Fibroblast of lung (primary cell): ENCODE data around the gene ME2. TPM values are rescaled to one million over a fixed set of nuclear protein-coding genes. Genes with fewer than 3 reads are reported as not detected.

Source experiments
- DNase-seq, 2 donors: peaks; one replicate each; pipeline versions ENCODE4 v3.0.0 to v3.0.0-alpha.2; 2010; ENCODE audit warnings: low read depth in 2 of 2
- H2AFZ ChIP-seq: 2 replicates; pipeline ENCODE4 v1.5.1; 2012; ENCODE audit warnings: low read length, control low read depth, inconsistent platforms
- H3K27ac ChIP-seq: 2 replicates; pipeline ENCODE4 v1.5.1; 2011; ENCODE audit warnings: low read length, control low read depth; ENCODE audit not compliant: insufficient read depth
- H3K27me3 ChIP-seq: 2 replicates; pipeline ENCODE4 v1.5.1; 2011; ENCODE audit warnings: mild to moderate bottlenecking, low read length; ENCODE audit not compliant: control insufficient read depth, insufficient read depth
- H3K36me3 ChIP-seq: 2 replicates; pipeline ENCODE4 v1.5.1; 2011; ENCODE audit warnings: low read length; ENCODE audit not compliant: control insufficient read depth, insufficient read depth
- H3K4me1 ChIP-seq: 2 replicates; pipeline ENCODE4 v1.5.1; 2011; ENCODE audit warnings: low read length; ENCODE audit not compliant: control insufficient read depth, insufficient read depth; ENCODE audit errors: extremely low read depth
- H3K4me2 ChIP-seq: 2 replicates; pipeline ENCODE4 v1.5.1; 2011; ENCODE audit warnings: low read length, control low read depth; ENCODE audit not compliant: insufficient read depth; ENCODE audit errors: extremely low read depth
- H3K4me3 ChIP-seq, 4 experiments: fragments of 200-600 bp in 1 of 4; sonication (generic) in 1 of 4; replicated peaks in 1 of 4; 2 replicates each; pipeline ENCODE4 v1.5.1; 2011 to 2016; ENCODE audit warnings: low read length in 4 of 4, low read depth in 3 of 4, mild to moderate bottlenecking in 3 of 4, control low read depth in 2 of 4, inconsistent platforms in 1 of 4, mixed read lengths in 1 of 4; ENCODE audit not compliant: insufficient read depth in 1 of 4; ENCODE audit errors: control extremely low read depth in 1 of 4
- H3K79me2 ChIP-seq: 2 replicates; pipeline ENCODE4 v1.5.1; 2012; ENCODE audit warnings: mild to moderate bottlenecking, low read length, inconsistent platforms; ENCODE audit not compliant: control insufficient read depth, insufficient read depth
- H3K9ac ChIP-seq: 2 replicates; pipeline ENCODE4 v1.5.1; 2011; ENCODE audit warnings: mild to moderate bottlenecking, low read length, control low read depth; ENCODE audit not compliant: insufficient read depth
- H3K9me3 ChIP-seq: 2 replicates; pipeline ENCODE4 v1.5.1; 2012; ENCODE audit warnings: low read depth, low read length; ENCODE audit not compliant: control insufficient read depth, insufficient read depth
- H4K20me1 ChIP-seq: 2 replicates; pipeline ENCODE4 v1.5.1; 2011; ENCODE audit warnings: low read length; ENCODE audit not compliant: control insufficient read depth, insufficient read depth; ENCODE audit errors: extremely low read depth
- CTCF ChIP-seq, 2 donors: IDR thresholded peaks in 1 of 2; conservative IDR thresholded peaks in 1 of 2; 1 replicate in 1 of 2; 2 replicates in 1 of 2; pipeline ENCODE4 v1.5.1; 2011 to 2012; ENCODE audit warnings: low read length in 2 of 2, control low read depth in 1 of 2, inconsistent platforms in 1 of 2, low read depth in 1 of 2, mild to moderate bottlenecking in 1 of 2
- EZH2 ChIP-seq: IDR thresholded peaks from 2 replicates; pipeline ENCODE4 v1.5.1; 2012; ENCODE audit warnings: low read length, control low read depth, mild to moderate bottlenecking; ENCODE audit errors: missing control alignments
- polyA plus RNA-seq, 2 donors: library from polyadenylated mRNA; depleted of rRNA in 1 of 2; stranded (reverse) in 1 of 2; unstranded in 1 of 2; fragments of >200 nt; gene quantifications; 2 replicates each; pipeline ENCODE4 v1.2.1, GENCODE V29; 2011 to 2012; ENCODE audit warnings: missing spikeins in 1 of 2
- total RNA-seq: library from RNA; depleted of rRNA; stranded (reverse); fragments of >200 nt; gene quantifications from 2 replicates; pipeline ENCODE4 v1.2.1, GENCODE V29; 2014

ME2 gene
- total and polyA plus RNA-seq, 2 donors (not counting 1 experiment from before 2014, with no cell fraction given) = 40.5 to 57.0 TPM

- no peak overlapping the region for H3K4me3 ChIP-seq
- no peak overlapping the region for H3K9ac ChIP-seq
- no peaks in the 10 kb centered on the region for H3K4me1 ChIP-seq
- TF ChIP-seq CTCF (conservative IDR thresholded peaks at IDR 0.05 in 1 of 2, IDR thresholded peaks at IDR 0.05 in 1 of 2; ENCODE audit: low read depth in 1 of 2, low read length in 2 of 2) (no peak), EZH2 (no peak)
- no peak overlapping the region for H3K27ac ChIP-seq
- no peaks in the 10 kb centered on the region for H3K79me2 ChIP-seq
- H3K9me3 ChIP-seq = no peaks in the 10 kb centered on the region
- no peaks in the 10 kb centered on the region for H3K27me3 ChIP-seq
- H2AFZ ChIP-seq = no peak overlapping the region
- H4K20me1 ChIP-seq = no peaks in the 10 kb centered on the region
- no peak for DNase-seq
- H3K4me2 ChIP-seq = no peak overlapping the region
- H3K36me3 ChIP-seq = peaks cover 4% of the 10 kb centered on the region
Measured at GRCh38 chr18:50977037-50977760, 98.3 kb downstream of the ME2 start.

- H3K4me2 ChIP-seq = no peak overlapping the region
- peak in 1 of 2 donors; percentile 59 for DNase-seq
- H4K20me1 ChIP-seq = no peaks in the 10 kb centered on the region
- no peaks in the 10 kb centered on the region for H3K79me2 ChIP-seq
- H3K9ac ChIP-seq = no peak overlapping the region
- H3K27ac ChIP-seq = no peak overlapping the region
- no peaks in the 10 kb centered on the region for H3K9me3 ChIP-seq
- H3K4me3 ChIP-seq = no peak overlapping the region
- peaks cover 4% of the 10 kb centered on the region for H3K36me3 ChIP-seq
- TF ChIP-seq EZH2 (no peak), CTCF (conservative IDR thresholded peaks at IDR 0.05 in 1 of 2, IDR thresholded peaks at IDR 0.05 in 1 of 2; ENCODE audit: low read depth in 1 of 2, low read length in 2 of 2) (no peak)
- no peak overlapping the region for H2AFZ ChIP-seq
- peaks cover 3% of the 10 kb centered on the region for H3K4me1 ChIP-seq
- H3K27me3 ChIP-seq = no peaks in the 10 kb centered on the region
Measured at GRCh38 chr18:50981381-50981780, 102.5 kb downstream of the ME2 start.

- Histone ChIP-seq H3K4me3 (no peak overlapping the region), H2AFZ (no peak overlapping the region), H3K9me3 (no peaks in the 10 kb centered on the region), H3K4me2 (no peak overlapping the region), H3K79me2 (no peaks in the 10 kb centered on the region), H3K36me3 (peaks cover 1% of the 10 kb centered on the region), H3K27ac (no peak overlapping the region), H4K20me1 (no peaks in the 10 kb centered on the region), H3K4me1 (peaks cover 8% of the 10 kb centered on the region), H3K9ac (no peak overlapping the region), H3K27me3 (no peaks in the 10 kb centered on the region)
- TF ChIP-seq EZH2 (no peak), CTCF (conservative IDR thresholded peaks at IDR 0.05 in 1 of 2, IDR thresholded peaks at IDR 0.05 in 1 of 2; ENCODE audit: low read depth in 1 of 2, low read length in 2 of 2) (no peak)
- DNase-seq = no peak
Measured at GRCh38 chr18:50982086-50982801, 103.3 kb downstream of the ME2 start.
